HG03175 (cell line): ENCODE results near the gene NPSR1.
"Not testable (repeated sequence)": the region's sequence is repeated elsewhere in the genome, so short reads cannot be mapped to it uniquely, and the experiment has no call there.

Experiments used
- ATAC-seq: cut with Tn5 transposase; IDR thresholded peaks from one replicate; pipeline ENCODE4 v1.9.1; 2021; ENCODE audit warnings: mild to moderate bottlenecking, moderate library complexity; ENCODE audit not compliant: unreplicated experiment

The NPSR1 gene

DNA sequence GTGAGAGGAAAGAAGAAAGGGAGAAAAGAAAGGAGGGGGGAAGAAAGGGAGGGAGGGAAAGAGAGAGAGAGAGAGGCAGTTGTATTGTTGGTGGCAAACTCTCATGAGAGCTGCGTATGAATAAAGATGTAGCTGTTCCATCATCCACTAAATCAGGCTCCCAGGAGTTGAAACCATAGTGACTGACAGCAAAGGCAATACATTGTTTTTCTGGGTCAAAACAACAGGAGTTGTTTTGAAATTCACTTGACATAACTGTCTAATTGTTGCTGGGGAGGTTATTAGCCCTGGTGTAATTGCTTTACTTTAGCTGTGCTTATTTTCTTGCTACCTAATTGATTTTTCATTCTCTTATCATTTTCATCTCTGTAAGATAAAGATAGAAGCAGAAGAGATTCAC, 173.4 kb downstream of the NPSR1 start:
- no peak for ATAC-seq

DNA sequence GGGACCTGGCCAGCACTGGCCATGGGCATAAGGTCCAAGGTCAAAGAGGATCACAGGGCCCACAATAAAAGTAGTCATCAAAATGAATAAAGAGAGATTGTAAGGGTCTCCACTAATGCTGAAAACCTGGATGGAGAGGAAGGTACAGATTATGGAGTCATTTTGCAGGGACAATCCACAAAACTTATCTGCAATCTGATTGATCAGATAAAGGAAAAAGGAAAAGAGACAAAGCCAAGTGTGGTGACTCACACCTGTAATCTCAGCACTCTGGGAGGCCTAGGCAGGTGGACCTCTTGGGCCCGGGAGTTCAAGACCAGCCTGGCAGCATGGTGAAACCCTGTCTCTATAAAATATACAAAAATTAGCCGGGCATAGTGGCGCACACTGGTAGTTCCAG, 174.0 kb downstream of the NPSR1 start:
- no peak for ATAC-seq

DNA sequence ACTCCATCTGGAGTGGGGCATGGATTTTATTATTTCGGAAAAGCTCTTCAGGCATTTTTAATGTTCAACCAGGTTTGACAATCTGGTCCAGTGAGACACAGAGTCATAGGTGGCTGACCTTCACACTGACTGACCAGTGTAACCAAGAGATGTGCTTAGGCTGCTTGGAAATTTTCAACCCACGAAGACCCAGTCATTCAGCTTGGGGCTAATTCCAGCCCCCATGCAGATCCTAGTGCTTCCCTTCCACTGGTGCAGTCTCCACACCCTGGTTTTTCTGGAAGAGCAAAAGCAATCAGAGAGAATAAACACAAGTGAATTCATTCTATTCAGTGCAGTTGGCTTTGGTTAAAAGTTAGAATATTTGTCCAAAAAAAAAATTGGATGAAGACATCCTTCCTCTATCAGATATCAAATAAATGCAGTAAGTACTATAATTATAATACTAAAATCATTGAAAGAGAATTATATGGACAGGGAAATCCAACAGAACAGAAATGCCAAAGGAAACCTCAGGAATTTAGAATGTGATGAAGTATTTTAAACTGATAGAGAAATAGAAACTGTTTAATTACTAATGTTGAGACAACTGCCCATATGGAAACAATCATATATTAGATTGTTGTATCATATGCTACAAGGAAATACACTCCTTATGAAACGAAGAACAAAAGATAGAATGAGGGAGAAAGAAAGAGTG, 178.0 kb downstream of the NPSR1 start:
- no peak for ATAC-seq

DNA sequence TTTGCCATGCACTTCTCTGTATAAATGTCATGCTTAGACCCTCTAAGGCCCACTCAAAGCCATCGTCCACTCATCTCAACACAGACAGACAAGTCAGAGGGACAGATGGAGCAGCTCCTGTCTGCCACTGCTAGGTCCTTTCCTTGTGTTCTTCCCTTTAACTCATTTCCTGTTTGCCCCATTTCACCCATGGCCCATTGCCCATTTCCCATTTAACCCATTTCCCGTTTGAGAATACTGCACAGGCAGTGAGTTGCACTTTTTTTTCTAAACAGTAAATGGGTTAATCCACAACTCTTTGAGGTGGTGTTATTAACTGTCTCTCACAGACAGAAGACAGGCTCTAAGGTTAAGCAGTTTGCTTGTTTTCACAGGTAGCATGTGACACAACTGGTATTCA, 179.3 kb downstream of the NPSR1 start:
- ATAC-seq, result no peak

DNA sequence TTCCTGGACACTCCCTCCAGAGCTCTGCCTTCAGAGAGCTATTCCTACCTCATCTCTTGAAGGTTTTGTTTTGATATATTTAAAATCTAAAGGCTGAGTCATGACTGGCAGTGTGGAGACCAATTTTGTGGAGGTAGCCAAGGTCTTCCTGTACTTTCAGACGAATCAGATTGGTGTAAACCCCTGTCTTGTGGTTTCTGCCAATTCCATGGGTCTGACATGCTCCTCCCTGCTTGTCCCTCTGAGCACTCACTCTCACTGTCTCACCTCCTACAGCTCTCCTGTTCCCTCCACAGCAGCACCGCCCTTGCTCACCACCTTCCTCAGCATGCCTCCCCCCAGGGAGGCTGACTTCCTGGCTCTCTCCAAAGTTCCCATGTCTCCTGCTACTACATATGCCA, 179.8 kb downstream of the NPSR1 start:
- no peak for ATAC-seq

DNA sequence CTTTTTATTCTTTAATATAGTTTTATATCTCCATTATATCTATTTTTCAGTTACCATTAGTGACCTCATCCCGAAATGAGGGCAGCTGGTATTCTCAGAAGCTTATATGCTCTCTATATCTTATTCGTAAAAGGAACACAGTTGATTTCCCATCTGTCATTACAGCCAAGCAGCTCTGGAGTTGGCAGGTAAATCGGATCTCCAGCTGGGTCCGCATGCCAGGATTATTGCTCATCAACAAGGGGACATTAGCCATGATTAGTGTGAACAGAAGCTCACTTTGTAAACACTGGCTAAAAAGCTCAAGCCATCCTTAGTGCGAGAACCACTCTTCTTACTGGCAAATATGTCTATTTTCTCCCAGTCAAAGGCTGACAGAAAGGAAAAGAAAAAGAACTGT, 180.3 kb downstream of the NPSR1 start:
- no peak for ATAC-seq

DNA sequence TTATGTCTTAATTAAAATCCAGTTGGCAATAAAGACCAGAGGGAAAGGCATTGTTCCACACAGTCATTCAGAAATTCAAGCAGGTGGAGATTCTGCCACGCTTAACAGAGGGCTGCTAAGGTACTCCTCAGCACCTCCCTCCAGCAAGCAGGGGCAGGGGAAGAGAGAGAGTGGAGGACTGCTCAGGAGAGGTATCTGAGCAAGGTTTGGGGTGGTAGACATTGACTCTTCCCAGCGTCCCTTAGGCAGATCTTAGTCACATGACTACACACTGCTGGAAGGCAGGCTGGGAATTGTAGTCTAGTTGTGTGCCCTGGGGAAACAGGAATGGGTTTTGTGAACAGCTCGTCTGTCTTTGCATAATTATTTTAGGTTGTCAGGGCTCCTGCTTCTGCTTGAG, 181.6 kb downstream of the NPSR1 start:
- ATAC-seq, result no peak

DNA sequence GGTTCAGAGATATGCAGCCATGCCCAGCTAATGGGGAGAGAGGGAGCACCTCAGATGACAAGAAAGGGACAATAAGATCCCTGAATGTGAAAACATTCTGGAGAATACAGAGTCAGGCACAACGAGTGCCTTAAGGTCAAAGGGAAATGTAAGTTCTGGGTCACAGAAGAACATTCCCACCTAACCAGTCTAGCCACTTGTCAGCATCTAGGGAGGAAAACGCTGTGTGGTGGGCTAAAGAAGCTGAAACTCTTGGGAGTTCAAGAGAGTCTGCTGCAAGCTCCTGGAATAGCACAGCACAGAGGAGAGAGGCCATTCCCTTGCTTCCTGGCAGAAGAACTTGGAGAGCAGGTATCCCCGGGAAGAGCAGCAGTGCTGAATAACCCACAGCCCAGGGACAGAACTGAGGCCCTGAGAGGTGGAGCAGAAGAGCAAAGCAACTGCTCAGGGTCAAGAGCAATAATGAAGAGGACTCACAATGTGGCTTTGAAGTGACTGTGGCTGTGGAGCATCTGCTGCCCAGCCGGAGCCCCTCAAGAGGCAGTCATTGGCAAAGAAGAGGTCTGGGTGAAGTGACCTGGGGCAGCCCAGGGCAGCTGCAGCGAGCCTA, 182.3 kb downstream of the NPSR1 start:
- ATAC-seq, result no peak

DNA sequence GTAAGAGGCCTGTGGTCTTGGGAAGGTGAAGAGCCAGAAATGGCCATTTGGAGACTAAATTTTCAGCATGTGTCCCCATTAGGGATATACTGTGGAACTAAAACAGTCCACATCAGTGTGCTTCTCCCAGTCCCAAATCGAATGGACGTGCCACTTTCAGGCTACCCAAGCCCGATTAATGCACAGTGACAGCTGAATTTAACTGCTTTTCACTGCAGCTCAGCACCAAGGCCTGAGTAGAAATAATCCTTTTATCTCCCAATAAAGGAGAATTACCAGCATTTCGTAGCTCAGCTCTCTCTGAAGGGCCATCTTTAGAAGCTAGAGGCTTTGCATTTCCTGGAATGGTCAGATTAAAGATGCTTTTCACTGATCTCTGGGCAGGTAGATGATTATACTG, 183.3 kb downstream of the NPSR1 start:
- ATAC-seq, result no peak

DNA sequence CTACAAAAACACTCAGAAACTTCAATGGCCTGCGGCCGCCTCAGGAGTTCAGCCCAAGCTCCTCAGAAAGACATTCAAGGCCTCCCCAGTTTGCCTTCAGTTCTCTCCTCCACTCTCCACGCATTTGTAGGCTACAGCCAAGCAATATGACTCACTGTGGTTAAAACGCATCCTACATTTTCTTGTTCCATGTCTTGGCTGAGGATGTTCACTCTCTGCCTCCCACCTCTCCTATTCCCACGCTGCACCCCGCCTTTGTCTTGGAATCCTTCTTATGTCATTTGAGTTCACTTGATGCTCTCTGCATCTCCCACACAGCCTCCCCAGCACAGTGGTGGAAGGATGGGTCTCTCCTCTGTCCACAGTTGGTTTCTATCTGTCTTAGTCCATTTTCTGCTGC, 184.8 kb downstream of the NPSR1 start:
- no peak for ATAC-seq

DNA sequence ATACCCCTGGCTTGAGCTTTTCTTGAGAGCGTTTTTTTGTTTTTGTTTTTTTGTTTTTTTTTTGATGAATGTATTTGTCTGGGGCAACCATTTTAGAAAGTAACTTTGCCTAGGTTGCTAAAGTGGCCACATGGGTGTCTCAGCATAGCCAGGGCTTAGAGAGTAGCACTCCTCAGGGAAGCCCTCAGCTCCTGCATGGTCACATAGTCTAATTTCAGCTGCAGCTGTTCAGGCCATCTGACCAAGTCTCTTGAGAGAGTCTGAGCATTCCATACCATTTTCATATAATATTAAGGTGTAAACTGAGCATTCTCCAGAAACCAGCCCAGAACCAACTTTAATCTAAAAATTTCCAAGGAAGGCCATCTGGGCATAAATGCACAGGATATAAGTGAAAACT, 186.4 kb downstream of the NPSR1 start:
- no peak for ATAC-seq

DNA sequence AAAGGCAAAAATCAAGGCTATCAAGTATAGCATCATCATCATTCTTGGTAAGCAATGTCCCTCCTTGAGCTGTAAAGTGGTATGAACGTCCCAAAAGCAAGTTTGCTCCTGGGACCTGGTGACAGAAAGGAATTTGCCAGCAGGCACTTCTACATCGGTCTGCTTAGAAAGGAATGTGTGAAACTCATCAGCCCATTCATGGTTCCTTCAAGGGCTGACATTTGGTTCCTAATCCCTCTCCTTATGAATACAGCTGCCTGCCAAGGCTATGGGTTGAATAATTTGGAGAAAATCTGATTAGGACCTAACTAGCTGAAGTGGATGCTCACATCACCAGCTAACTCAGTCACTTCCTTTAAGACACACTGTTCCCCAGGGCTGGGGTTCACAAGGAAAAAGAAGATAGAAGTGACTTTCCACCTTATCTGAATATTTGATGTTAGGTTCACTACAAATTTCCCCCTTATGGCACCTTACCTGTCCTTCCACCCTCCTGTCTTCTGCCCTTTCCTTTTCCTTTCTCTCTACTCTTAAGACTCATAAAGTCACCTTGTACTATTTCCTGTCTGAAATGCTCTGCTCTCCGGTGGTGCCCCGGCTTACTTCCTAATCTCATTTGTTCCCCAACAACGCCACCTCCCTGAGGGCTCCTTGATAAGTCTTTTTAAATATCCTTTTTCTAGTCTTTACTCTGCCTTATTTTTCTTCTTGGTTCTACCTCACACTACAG, 187.1 kb downstream of the NPSR1 start:
- ATAC-seq, result no peak

DNA sequence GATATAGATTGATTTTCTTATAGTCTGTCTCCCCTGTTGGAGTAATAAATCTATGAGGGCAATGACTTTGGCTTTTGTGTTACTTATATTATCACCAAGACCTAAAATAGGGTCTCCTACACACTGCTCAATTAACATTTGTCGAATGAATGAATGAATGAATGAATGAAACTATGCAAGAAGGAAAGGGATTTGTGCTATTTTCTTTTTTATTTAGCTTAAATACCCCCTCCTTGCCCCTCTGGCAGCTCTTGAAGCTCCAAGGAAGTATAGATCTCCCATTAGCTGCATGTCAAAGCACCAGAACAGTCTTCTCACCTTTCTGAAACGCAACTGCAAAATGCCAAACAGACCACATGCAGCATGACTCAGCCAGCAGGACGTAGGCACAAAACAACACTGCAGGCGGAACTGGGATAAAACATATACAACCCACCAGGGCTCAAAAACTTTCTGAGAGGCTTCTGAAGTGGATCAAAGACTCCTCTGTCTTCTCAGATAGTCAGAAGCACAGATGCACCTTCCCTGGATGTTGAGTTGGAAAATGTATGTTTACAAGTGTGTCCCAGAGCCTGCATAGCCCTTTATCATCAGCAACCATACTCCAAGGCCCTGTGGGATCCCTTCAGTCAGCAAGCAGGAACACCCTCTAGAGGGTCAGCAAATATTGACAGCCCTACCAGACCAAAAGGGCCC, 187.8 kb downstream of the NPSR1 start:
- ATAC-seq, result no peak

DNA sequence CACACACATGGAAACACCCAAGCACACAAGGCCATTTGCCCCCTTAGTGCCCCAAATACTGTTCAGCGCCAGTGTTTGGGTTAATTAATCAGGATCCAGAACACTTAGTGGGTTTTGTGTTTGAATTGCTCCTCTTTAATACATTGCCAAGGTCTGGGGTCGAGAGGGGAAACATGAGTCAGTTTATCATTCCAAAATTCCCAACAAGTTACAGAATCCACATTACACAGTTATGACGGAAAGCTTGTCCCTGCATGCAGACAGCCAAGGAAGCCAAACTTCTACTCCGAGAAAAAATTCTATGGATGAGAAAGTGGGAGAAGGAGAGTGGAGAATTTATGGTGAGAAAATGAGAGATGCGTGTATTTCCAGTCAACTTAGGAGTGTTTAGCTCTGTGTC, 189.0 kb downstream of the NPSR1 start:
- no peak for ATAC-seq

DNA sequence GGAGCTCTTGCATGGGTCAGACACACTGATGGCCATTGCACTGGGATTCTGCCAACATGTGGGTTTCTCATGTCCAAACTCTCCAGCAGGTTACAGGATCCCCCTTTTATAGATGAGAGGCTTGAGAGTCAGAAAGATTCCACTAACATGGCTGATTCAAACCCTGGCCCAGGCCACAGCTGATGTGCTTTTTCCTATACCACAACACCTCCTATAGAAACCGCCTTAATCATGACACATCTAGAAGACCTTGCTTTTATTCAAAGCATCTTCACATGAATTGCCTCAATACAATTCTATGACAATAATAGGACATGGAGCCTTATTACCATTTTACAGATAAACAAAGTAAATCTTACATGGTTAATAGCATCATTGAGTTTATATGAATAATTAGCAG, 190.7 kb downstream of the NPSR1 start:
- no peak for ATAC-seq

DNA sequence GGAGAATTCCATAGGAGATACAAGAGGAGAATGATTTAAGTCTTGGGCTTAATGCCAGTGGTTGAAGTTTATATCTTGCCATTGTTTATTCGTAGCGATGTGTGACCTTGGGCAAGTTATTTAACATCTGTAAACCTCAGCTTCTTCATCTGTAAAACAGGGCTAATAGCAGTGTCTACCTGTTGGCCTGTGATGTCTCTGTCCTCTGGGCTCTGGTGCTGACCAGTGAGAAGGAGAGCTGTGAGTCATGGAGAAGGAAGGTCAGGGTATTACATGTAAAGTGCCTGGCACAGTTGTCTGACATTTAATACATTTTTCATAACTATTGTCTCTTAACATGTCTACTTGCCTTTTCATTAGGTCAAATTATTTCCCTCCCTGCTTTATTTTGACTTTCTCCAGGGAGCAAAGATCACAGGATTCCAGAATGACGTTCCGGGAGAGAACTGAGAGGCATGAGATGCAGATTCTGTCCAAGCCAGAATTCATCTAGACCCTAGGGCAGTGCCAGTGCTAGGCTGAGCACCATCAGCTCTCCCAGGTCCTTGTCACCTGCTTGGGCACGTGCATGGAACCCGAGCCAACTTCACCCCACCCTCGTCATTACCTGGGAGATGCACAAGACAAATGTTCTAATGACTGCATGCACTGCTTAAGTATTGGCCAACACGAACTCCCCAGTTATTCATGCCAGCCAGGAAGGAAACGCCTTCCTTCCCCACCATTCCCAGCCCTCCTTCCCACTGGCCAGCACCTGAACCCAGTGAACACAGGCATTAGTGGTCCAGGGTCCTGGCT, 191.3 kb downstream of the NPSR1 start:
- ATAC-seq, result no peak

DNA sequence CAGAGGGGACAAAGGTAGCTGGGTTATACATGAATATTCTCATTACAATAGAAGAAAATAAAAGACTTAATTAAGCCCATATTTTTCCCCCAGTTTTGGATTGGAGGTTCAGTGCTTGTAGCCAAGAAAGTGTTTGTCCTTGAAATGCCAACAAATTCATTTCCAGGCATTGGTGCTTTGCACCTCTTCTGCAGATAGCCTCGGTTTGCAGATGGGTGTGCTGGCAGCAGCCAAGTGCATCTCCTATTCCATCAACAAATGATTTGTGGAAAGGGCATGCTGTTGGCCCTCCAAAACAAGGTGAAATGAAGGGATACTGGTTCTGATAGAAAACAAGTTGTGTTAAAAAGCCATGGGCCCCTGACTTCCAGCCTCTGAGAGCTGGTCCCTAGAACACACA, 192.0 kb downstream of the NPSR1 start:
- no peak for ATAC-seq

DNA sequence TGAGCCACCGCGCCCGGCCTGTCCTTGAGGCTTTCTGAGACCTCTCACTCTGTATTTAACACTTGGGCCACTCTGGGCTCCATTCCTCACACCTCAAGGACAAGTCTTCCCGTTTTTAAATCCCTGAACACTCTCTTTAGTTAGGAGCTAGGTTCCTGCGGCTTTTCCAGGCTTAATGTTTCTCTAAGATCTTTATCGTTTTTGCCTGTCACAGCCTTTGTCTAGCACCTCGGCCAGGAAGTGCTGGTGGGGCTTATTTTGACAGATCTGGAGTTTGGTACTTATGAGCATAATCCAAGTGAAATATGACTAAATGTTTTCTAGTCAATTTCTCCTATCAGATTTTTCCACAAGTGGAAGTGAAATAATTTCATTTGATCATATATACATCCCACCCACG, 192.7 kb downstream of the NPSR1 start:
- ATAC-seq, result no peak

DNA sequence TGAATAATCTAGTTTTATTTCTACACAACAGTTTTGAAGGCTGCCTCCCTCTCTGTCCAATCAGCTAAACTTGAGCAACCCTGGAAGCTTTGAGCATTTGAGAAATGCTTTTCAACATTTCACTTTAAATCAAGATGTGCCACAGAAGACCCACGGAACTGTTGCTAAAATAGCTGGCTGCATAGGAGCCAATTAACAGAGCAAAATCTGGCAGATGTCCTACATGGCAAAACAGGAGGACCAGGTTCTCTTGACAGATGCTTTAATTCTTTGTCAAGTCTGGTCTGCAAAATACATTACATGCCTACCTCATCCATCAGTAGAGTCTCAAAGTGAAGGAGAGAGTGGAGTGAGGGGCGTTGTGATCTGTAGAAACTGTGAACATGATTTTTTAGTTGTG, 193.4 kb downstream of the NPSR1 start:
- no peak for ATAC-seq

DNA sequence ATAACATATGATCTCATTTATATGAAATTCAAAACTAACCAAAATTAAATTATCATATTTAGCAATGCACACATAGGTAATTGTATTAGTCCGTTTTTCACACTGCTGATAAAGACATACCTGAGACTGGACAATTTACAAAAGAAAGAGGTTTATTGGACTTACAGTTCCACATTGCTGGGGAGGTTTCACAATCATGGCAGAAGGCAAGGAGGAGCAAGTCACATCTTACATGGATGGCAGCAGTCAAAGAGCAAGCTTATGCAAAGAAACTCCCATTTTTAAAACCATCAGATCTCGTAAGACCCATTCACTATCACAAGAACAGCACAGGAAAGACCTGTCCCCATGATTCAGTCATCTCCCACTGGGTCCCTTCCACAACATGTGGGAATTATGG, 200.4 kb downstream of the NPSR1 start:
- ATAC-seq, result not testable (repeated sequence)

DNA sequence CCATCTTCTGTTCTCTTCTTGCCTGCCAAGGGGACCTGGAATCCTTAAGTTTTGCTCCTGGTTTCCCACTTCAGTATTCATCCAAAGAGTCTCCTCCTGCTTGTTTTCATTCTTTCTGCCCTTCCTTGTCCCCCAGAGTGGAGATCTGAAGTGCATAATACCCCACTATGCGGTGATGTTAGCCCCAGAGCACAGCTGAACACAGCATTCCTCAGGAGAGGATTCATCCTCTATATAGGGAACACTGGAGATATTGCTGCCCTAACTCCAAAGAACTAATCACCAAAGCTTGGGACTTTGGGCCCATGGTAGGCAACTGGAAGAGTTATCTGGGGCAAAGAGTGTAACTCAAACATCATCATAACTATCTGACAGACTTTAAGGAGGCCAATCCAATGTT, 201.3 kb downstream of the NPSR1 start:
- ATAC-seq, result not testable (repeated sequence)
